ENCODE results near the gene MICB. TPM values are rescaled to one million over a fixed set of nuclear protein-coding genes. Genes with fewer than 3 reads are reported as not detected.

The MICB gene
- total and polyA plus RNA-seq, 2 of the 8 experiments (the other 6 are each of a cell fraction or from before 2014, with no cell fraction given): 16.2 to 25.3 TPM

GRCh38 chr6:31465718-31466117 is 32.2 kb upstream of the MICB start:
- H3K79me2 ChIP-seq (ENCODE audit: control insufficient read depth in 1 of 2, insufficient read depth in 2 of 2, low read length in 2 of 2): no peaks in the 10 kb centered on the region
- H3K18ac ChIP-seq (ENCODE audit: extremely low read depth, low read length): no peak overlapping the region
- H4K91ac ChIP-seq (replicated peaks; ENCODE audit: insufficient read length, low read length): no peak overlapping the region
- ChIA-PET POLR2A (ENCODE audit: partially characterized antibody) (interaction anchor here (1.5 kb wide), 1 partner anchor 11 kb away, joined by 3 read pairs; no protein-coding TSS in a partner anchor), CTCF (ENCODE audit: partially characterized antibody) (no interaction called here)
- 90% methylated on average over 5 of the region's 5 CpGs; no CpG with 5 or more reads in 1 of the 2 experiments for WGBS, 2 experiments (ENCODE audit: extremely low coverage in 1 of 2, insufficient coverage in 1 of 2, insufficient read length in 1 of 2, insufficient replicate concordance in 2 of 2, low coverage in 1 of 2, low lambda C conversion rate in 2 of 2, missing lambda C conversion rate in 1 of 2)
- no peak overlapping the region for H4K8ac ChIP-seq (ENCODE audit: extremely low read depth, insufficient read depth, low read length)
- H2BK15ac ChIP-seq (ENCODE audit: low read length): no peak overlapping the region
- H3K9ac ChIP-seq (replicated peaks in 1 of 4; ENCODE audit: extremely low read depth in 1 of 4, low read depth in 3 of 4, low read length in 3 of 4): no peak overlapping the region
- H3K4me1 ChIP-seq (replicated peaks in 1 of 4; ENCODE audit: control insufficient read depth in 3 of 4, insufficient read depth in 4 of 4, low read length in 3 of 4): peaks cover 0 to 2% (median 0%) of the 10 kb centered on the region in 4 experiments; a peak in 1 of 7 replicates
- no peak overlapping the region for H2AK5ac ChIP-seq (ENCODE audit: low read depth, low read length)
- H2BK12ac ChIP-seq (ENCODE audit: low read depth, low read length): no peak overlapping the region
- no peak overlapping the region for H3K56ac ChIP-seq (replicated peaks; ENCODE audit: insufficient read length, low read depth, low read length)
- no peaks in the 10 kb centered on the region for H3K79me1 ChIP-seq (ENCODE audit: low read depth, low read length)
- FAIRE-seq (no peak), DNase-seq (ENCODE audit: low read depth in 1 of 2, low spot score in 2 of 2) (no peak)
- no peak overlapping the region for H3K4ac ChIP-seq (replicated peaks; ENCODE audit: insufficient read length, low read depth, low read length)
- H3K23me2 ChIP-seq (ENCODE audit: low read depth, low read length): no peaks in the 10 kb centered on the region
- H2BK5ac ChIP-seq (ENCODE audit: low read depth, low read length): no peak overlapping the region
- peaks cover 0 to 12% (median 0%) of the 10 kb centered on the region in 4 experiments; a peak in 3 of 7 replicates for H3K27me3 ChIP-seq (replicated peaks in 1 of 4; ENCODE audit: control insufficient read depth in 3 of 4, extremely low read depth in 1 of 4, insufficient read depth in 3 of 4, low read length in 3 of 4)
- no peak overlapping the region for H4K5ac ChIP-seq (ENCODE audit: insufficient read length, low read depth, low read length)
- no peak overlapping the region for H3K4me3 ChIP-seq (ENCODE audit: extremely low read depth in 1 of 4, insufficient read depth in 2 of 4, low read depth in 3 of 4, low read length in 4 of 4)
- no peak overlapping the region for H2BK20ac ChIP-seq (ENCODE audit: low read length)
- no peak overlapping the region for H2AFZ ChIP-seq (ENCODE audit: low read length)
- no peak for TF ChIP-seq JUN (IDR thresholded peaks at IDR 0.05; ENCODE audit: low read depth, low read length)
- no peak for TF ChIP-seq TAF7 (optimal IDR thresholded peaks at IDR 0.05; ENCODE audit: borderline replicate concordance, low read depth, low read length)
- TF ChIP-seq SUZ12 (IDR thresholded peaks at IDR 0.05; ENCODE audit: low read length): no peak
- TF ChIP-seq SIN3A (conservative IDR thresholded peaks at IDR 0.05 in 1 of 2, IDR thresholded peaks at IDR 0.05 in 1 of 2; ENCODE audit: low read depth in 1 of 2, low read length in 2 of 2): no peak
- no peak for TF ChIP-seq POLR2AphosphoS5 (IDR thresholded peaks at IDR 0.05; ENCODE audit: low read depth, low read length)
- no peak for TF ChIP-seq ZNF274 (IDR thresholded peaks at IDR 0.05; ENCODE audit: borderline replicate concordance, extremely low read depth, low read length)
- no peaks in the 10 kb centered on the region for H3K9me3 ChIP-seq (ENCODE audit: insufficient read depth in 2 of 2, low read depth in 1 of 2, low read length in 1 of 2)
- no peak overlapping the region for H3K27ac ChIP-seq (ENCODE audit: low read depth, low read length)
- no peak overlapping the region for H2BK120ac ChIP-seq (replicated peaks; ENCODE audit: low read depth, low read length)
- H3K14ac ChIP-seq (ENCODE audit: insufficient read length): no peak overlapping the region
- no peaks in the 10 kb centered on the region for H4K20me1 ChIP-seq (replicated peaks in 1 of 2; ENCODE audit: control insufficient read depth in 1 of 2, insufficient read depth in 2 of 2, low read length in 2 of 2)
- H3K4me2 ChIP-seq (ENCODE audit: insufficient read depth in 1 of 2, low read depth in 2 of 2, low read length in 2 of 2): no peak overlapping the region
- H3K36me3 ChIP-seq (ENCODE audit: control insufficient read depth in 2 of 4, insufficient read depth in 4 of 4, low read length in 3 of 4): no peaks in the 10 kb centered on the region
- H3K23ac ChIP-seq (ENCODE audit: insufficient read length): no peak overlapping the region
